ENCODE results near the gene SLFN11. TPM values are rescaled to one million over a fixed set of nuclear protein-coding genes. Genes with fewer than 3 reads are reported as not detected.

Gene SLFN11
- total RNA-seq, 1 donor from 2014 or later, result 75.7 TPM

- Histone ChIP-seq H3K27me3 (no peaks in the 10 kb centered on the region), H3K9me3 (no peaks in the 10 kb centered on the region), H3K27ac (no peak overlapping the region), H3K4me3 (no peak overlapping the region), H3K4me1 (peaks cover 2% of the 10 kb centered on the region), H3K36me3 (peaks cover 57% of the 10 kb centered on the region)
- no peak for TF ChIP-seq CTCF (IDR thresholded peaks at IDR 0.05)
- intact Hi-C loops (cut with DNase I), result no loop called here
- DNase-seq (no peak), ATAC-seq (no peak)
These were observed 21.1 kb downstream of the SLFN11 start for GRCh38 chr17:35352284-35352683.

GRCh38 chr17:35350493-35350892, 22.9 kb downstream of the SLFN11 start:
- Histone ChIP-seq H3K4me1 (peaks cover 13% of the 10 kb centered on the region), H3K27me3 (no peaks in the 10 kb centered on the region), H3K36me3 (peaks cover 40% of the 10 kb centered on the region), H3K27ac (peak overlapping the region; percentile 2), H3K4me3 (no peak overlapping the region), H3K9me3 (no peaks in the 10 kb centered on the region)
- TF ChIP-seq CTCF (IDR thresholded peaks at IDR 0.05), result no peak
- intact Hi-C loops (cut with DNase I), result no loop called here
- DNase-seq, result no peak
- no peak for ATAC-seq

- peak overlapping the region; percentile 78 for H3K27ac ChIP-seq
- H3K4me3 ChIP-seq, result peak overlapping the region; percentile 55
- ATAC-seq, result peak; percentile 95
- no peaks in the 10 kb centered on the region for H3K27me3 ChIP-seq
- DNase-seq, result peak; percentile 85
- H3K4me1 ChIP-seq, result peaks cover 18% of the 10 kb centered on the region
- intact Hi-C loops (cut with DNase I), result no loop called here
- peaks cover 6% of the 10 kb centered on the region for H3K36me3 ChIP-seq
- no peaks in the 10 kb centered on the region for H3K9me3 ChIP-seq
- no peak for TF ChIP-seq CTCF (IDR thresholded peaks at IDR 0.05)
These were observed 27.3 kb downstream of the SLFN11 start for GRCh38 chr17:35345926-35346771.

- Histone ChIP-seq H3K4me1 (peaks cover 18% of the 10 kb centered on the region), H3K27me3 (no peaks in the 10 kb centered on the region), H3K9me3 (no peaks in the 10 kb centered on the region), H3K36me3 (no peaks in the 10 kb centered on the region), H3K4me3 (peak overlapping the region; percentile 55), H3K27ac (peak overlapping the region; percentile 78)
- TF ChIP-seq CTCF (IDR thresholded peaks at IDR 0.05), result no peak
- DNase-seq, result no peak
- intact Hi-C loops (cut with DNase I), result no loop called here
- no peak for ATAC-seq
These were observed 27.9 kb downstream of the SLFN11 start for GRCh38 chr17:35345445-35345925.

GRCh38 chr17:35344262-35344661, 29.2 kb downstream of the SLFN11 start:
- TF ChIP-seq CTCF (IDR thresholded peaks at IDR 0.05), result no peak
- no peak overlapping the region for H3K27ac ChIP-seq
- no peaks in the 10 kb centered on the region for H3K9me3 ChIP-seq
- H3K36me3 ChIP-seq, result no peaks in the 10 kb centered on the region
- H3K4me1 ChIP-seq, result peaks cover 18% of the 10 kb centered on the region
- no peaks in the 10 kb centered on the region for H3K27me3 ChIP-seq
- ATAC-seq (no peak), DNase-seq (no peak)
- intact Hi-C loops (cut with DNase I), result no loop called here
- H3K4me3 ChIP-seq, result no peak overlapping the region
